ENCODE data around the gene KCNC2. TPM values are rescaled to one million over a fixed set of nuclear protein-coding genes. Genes with fewer than 3 reads are reported as not detected.
A peak's percentile ranks its signal among the peaks of the same experiment; 100 is the strongest.

KCNC2 gene
- total RNA-seq, 1 donor from 2014 or later: not detected

GRCh38 chr12:75135026-75135425 is 74.6 kb downstream of the KCNC2 start:
- no peak for TF ChIP-seq CTCF (IDR thresholded peaks at IDR 0.05; ENCODE audit: insufficient read depth, low read length, severe bottlenecking)
- FAIRE-seq: no peak
- Histone ChIP-seq H3K4me3 (ENCODE audit: low read depth, low read length) (no peak overlapping the region), H3K27me3 (ENCODE audit: control insufficient read depth, insufficient read depth, low read length) (peaks cover 2% of the 10 kb centered on the region), H3K36me3 (ENCODE audit: control insufficient read depth, insufficient read depth, low read length) (no peaks in the 10 kb centered on the region)
- no peak for DNase-seq (ENCODE audit: low read depth)

GRCh38 chr12:75130811-75131210 is 78.8 kb downstream of the KCNC2 start:
- no peaks in the 10 kb centered on the region for H3K36me3 ChIP-seq (ENCODE audit: control insufficient read depth, insufficient read depth, low read length)
- H3K27me3 ChIP-seq (ENCODE audit: control insufficient read depth, insufficient read depth, low read length): peaks cover 2% of the 10 kb centered on the region
- no peak for FAIRE-seq
- H3K4me3 ChIP-seq (ENCODE audit: low read depth, low read length): no peak overlapping the region
- TF ChIP-seq CTCF (IDR thresholded peaks at IDR 0.05; ENCODE audit: insufficient read depth, low read length, severe bottlenecking): no peak
- peak; percentile 91 for DNase-seq (ENCODE audit: low read depth)

- Histone ChIP-seq H3K4me3 (ENCODE audit: low read depth, low read length) (no peak overlapping the region), H3K36me3 (ENCODE audit: control insufficient read depth, insufficient read depth, low read length) (no peaks in the 10 kb centered on the region), H3K27me3 (ENCODE audit: control insufficient read depth, insufficient read depth, low read length) (peaks cover 2% of the 10 kb centered on the region)
- FAIRE-seq (no peak), DNase-seq (ENCODE audit: low read depth) (no peak)
- no peak for TF ChIP-seq CTCF (IDR thresholded peaks at IDR 0.05; ENCODE audit: insufficient read depth, low read length, severe bottlenecking)
Measured at GRCh38 chr12:75129275-75129674, 80.4 kb downstream of the KCNC2 start.

GRCh38 chr12:75121036-75121705 is 88.5 kb downstream of the KCNC2 start:
- Histone ChIP-seq H3K4me3 (ENCODE audit: low read depth, low read length) (no peak overlapping the region), H3K27me3 (ENCODE audit: control insufficient read depth, insufficient read depth, low read length) (no peaks in the 10 kb centered on the region), H3K36me3 (ENCODE audit: control insufficient read depth, insufficient read depth, low read length) (no peaks in the 10 kb centered on the region)
- FAIRE-seq (no peak), DNase-seq (ENCODE audit: low read depth) (no peak)
- TF ChIP-seq CTCF (IDR thresholded peaks at IDR 0.05; ENCODE audit: insufficient read depth, low read length, severe bottlenecking): no peak

- no peak for TF ChIP-seq CTCF (IDR thresholded peaks at IDR 0.05; ENCODE audit: insufficient read depth, low read length, severe bottlenecking)
- no peak for DNase-seq (ENCODE audit: low read depth)
- Histone ChIP-seq H3K27me3 (ENCODE audit: control insufficient read depth, insufficient read depth, low read length) (no peaks in the 10 kb centered on the region), H3K36me3 (ENCODE audit: control insufficient read depth, insufficient read depth, low read length) (no peaks in the 10 kb centered on the region), H3K4me3 (ENCODE audit: low read depth, low read length) (no peak overlapping the region)
- no peak for FAIRE-seq
Measured at GRCh38 chr12:75120311-75120711, 89.3 kb downstream of the KCNC2 start.

GRCh38 chr12:75116646-75117198 is 92.9 kb downstream of the KCNC2 start:
- FAIRE-seq (no peak), DNase-seq (ENCODE audit: low read depth) (no peak)
- Histone ChIP-seq H3K4me3 (ENCODE audit: low read depth, low read length) (no peak overlapping the region), H3K36me3 (ENCODE audit: control insufficient read depth, insufficient read depth, low read length) (no peaks in the 10 kb centered on the region), H3K27me3 (ENCODE audit: control insufficient read depth, insufficient read depth, low read length) (no peaks in the 10 kb centered on the region)
- TF ChIP-seq CTCF (IDR thresholded peaks at IDR 0.05; ENCODE audit: insufficient read depth, low read length, severe bottlenecking): no peak

All from bronchial epithelial cell (primary cell).